Loucy (cell line): ENCODE results near the gene SCFD1.

Experiments used
- H2AFZ ChIP-seq: fragments of 200-600 bp; sonication (generic); 2 replicates; pipeline ENCODE4 v1.6.0; 2016; ENCODE audit warnings: antibody characterized with exemption, mild to moderate bottlenecking, low read length, moderate library complexity
- H3F3A ChIP-seq: fragments of 200-600 bp; 2 replicates; pipeline ENCODE4 v1.6.0; 2016; ENCODE audit warnings: antibody characterized with exemption, low read depth, mild to moderate bottlenecking
- H3K27me3 ChIP-seq: fragments of 200-600 bp; sonication (generic); 2 replicates; pipeline ENCODE4 v1.6.1; 2014; ENCODE audit warnings: low read length, mild to moderate bottlenecking; ENCODE audit not compliant: insufficient read depth, poor library complexity, severe bottlenecking
- H3K36me3 ChIP-seq: fragments of 200-600 bp; sonication (generic); 2 replicates; pipeline ENCODE4 v1.6.1; 2016; ENCODE audit warnings: low read length; ENCODE audit not compliant: insufficient read depth
- H3K4me1 ChIP-seq: fragments of 200-600 bp; sonication (generic); 2 replicates; pipeline ENCODE4 v1.5.1; 2014; ENCODE audit warnings: low read length, mild to moderate bottlenecking; ENCODE audit not compliant: insufficient read depth, poor library complexity, severe bottlenecking
- H3K4me2 ChIP-seq: fragments of 200-600 bp; sonication (generic); 2 replicates; pipeline ENCODE4 v1.6.0; 2014; ENCODE audit warnings: antibody characterized with exemption, low read length, low read depth, mild to moderate bottlenecking; ENCODE audit not compliant: poor library complexity, severe bottlenecking
- H3K4me3 ChIP-seq: fragments of 200-600 bp; sonication (generic); 2 replicates; pipeline ENCODE4 v1.5.1; 2014; ENCODE audit warnings: low read length, mild to moderate bottlenecking, mixed read lengths; ENCODE audit not compliant: poor library complexity, severe bottlenecking
- H3K79me2 ChIP-seq: fragments of 200-600 bp; sonication (generic); 2 replicates; pipeline ENCODE4 v1.6.1; 2014; ENCODE audit warnings: low read length; ENCODE audit not compliant: insufficient read depth
- H3K9ac ChIP-seq: fragments of 200-600 bp; sonication (generic); 2 replicates; pipeline ENCODE4 v1.6.0; 2014; ENCODE audit warnings: mild to moderate bottlenecking, low read depth, low read length, moderate library complexity; ENCODE audit not compliant: poor library complexity, severe bottlenecking
- H3K9me2 ChIP-seq: fragments of 200-600 bp; sonication (generic); replicated peaks from 2 replicates; pipeline ENCODE4 v1.6.1; 2016; ENCODE audit warnings: low read depth, low read length, mixed read lengths
- H3K9me3 ChIP-seq: fragments of 200-600 bp; sonication (generic); 2 replicates; pipeline ENCODE4 v1.6.1; 2014; ENCODE audit warnings: mild to moderate bottlenecking, antibody characterized with exemption, low read length, low read depth; ENCODE audit not compliant: insufficient read depth
- H4K20me1 ChIP-seq: fragments of 200-600 bp; sonication (generic); 2 replicates; pipeline ENCODE4 v1.6.0; 2014; ENCODE audit warnings: antibody characterized with exemption, low read length, mild to moderate bottlenecking; ENCODE audit not compliant: insufficient read depth, poor library complexity, severe bottlenecking
- CTCF ChIP-seq: fragments of 200-600 bp; sonication (generic); conservative IDR thresholded peaks from 2 replicates; pipeline ENCODE4 v1.5.1; 2014; ENCODE audit warnings: mild to moderate bottlenecking, antibody characterized with exemption, low read length
- EZH2phosphoT487 ChIP-seq: fragments of 200-600 bp; IDR thresholded peaks from 2 replicates; pipeline ENCODE4 v1.6.1; 2018; ENCODE audit warnings: antibody characterized with exemption, mild to moderate bottlenecking, moderate library complexity, borderline replicate concordance

SCFD1 gene

GRCh38 chr14:30585204-30585603, 36.9 kb upstream of the SCFD1 start:
- no peak for TF ChIP-seq CTCF
- no peak for TF ChIP-seq EZH2phosphoT487
- Histone ChIP-seq H3K4me1 (no peaks in the 10 kb centered on the region), H3K4me2 (no peak overlapping the region), H2AFZ (no peak overlapping the region), H4K20me1 (peaks cover 41% of the 10 kb centered on the region), H3K36me3 (peaks cover 69% of the 10 kb centered on the region), H3K79me2 (peaks cover 88% of the 10 kb centered on the region), H3F3A (no peaks in the 10 kb centered on the region), H3K9ac (no peak overlapping the region), H3K9me2 (no peaks in the 10 kb centered on the region), H3K27me3 (no peaks in the 10 kb centered on the region), H3K9me3 (peaks cover 11% of the 10 kb centered on the region), H3K4me3 (no peak overlapping the region)

- peaks cover 88% of the 10 kb centered on the region for H3K36me3 ChIP-seq
- H4K20me1 ChIP-seq = peaks cover 22% of the 10 kb centered on the region
- H3K9me3 ChIP-seq = peaks cover 11% of the 10 kb centered on the region
- no peak overlapping the region for H3K9ac ChIP-seq
- H2AFZ ChIP-seq = no peak overlapping the region
- no peak for TF ChIP-seq CTCF
- no peak for TF ChIP-seq EZH2phosphoT487
- peaks cover 70% of the 10 kb centered on the region for H3K79me2 ChIP-seq
- H3K9me2 ChIP-seq = no peaks in the 10 kb centered on the region
- H3K4me1 ChIP-seq = no peaks in the 10 kb centered on the region
- H3K4me2 ChIP-seq = no peak overlapping the region
- H3F3A ChIP-seq = no peaks in the 10 kb centered on the region
- no peaks in the 10 kb centered on the region for H3K27me3 ChIP-seq
- no peak overlapping the region for H3K4me3 ChIP-seq
Observed at GRCh38 chr14:30587141-30587540, 35.0 kb upstream of the SCFD1 start.

- H3K4me2 ChIP-seq = no peak overlapping the region
Observed at GRCh38 chr14:30588873-30589272, 33.2 kb upstream of the SCFD1 start.

More at GRCh38 chr14:30588873-30589272, 33.2 kb upstream of the SCFD1 start:
- no peaks in the 10 kb centered on the region for H3K9me2 ChIP-seq
- H3K4me1 ChIP-seq = no peaks in the 10 kb centered on the region
- no peak overlapping the region for H3K9ac ChIP-seq
- no peak overlapping the region for H3K4me3 ChIP-seq
- H3K36me3 ChIP-seq = peaks cover 88% of the 10 kb centered on the region
- H3K79me2 ChIP-seq = peaks cover 53% of the 10 kb centered on the region
- no peaks in the 10 kb centered on the region for H3F3A ChIP-seq
- H3K9me3 ChIP-seq = peaks cover 11% of the 10 kb centered on the region
- H4K20me1 ChIP-seq = peaks cover 18% of the 10 kb centered on the region
- no peaks in the 10 kb centered on the region for H3K27me3 ChIP-seq
- TF ChIP-seq CTCF = no peak
- no peak for TF ChIP-seq EZH2phosphoT487
- H2AFZ ChIP-seq = no peak overlapping the region
